Neural cell (in vitro differentiated cells): ENCODE measurements around the gene GNG13. TPM values are rescaled to one million over a fixed set of nuclear protein-coding genes. Genes with fewer than 3 reads are reported as not detected.

Experiments used
- H2AFZ ChIP-seq: fragments of 200-600, 300-800 bp; sonication (generic), shearing (Covaris generic); 2 replicates; pipeline ENCODE4 v1.6.0; 2014; ENCODE audit warnings: low read depth, mild to moderate bottlenecking, antibody characterized with exemption, low read length, moderate library complexity
- H3F3A ChIP-seq: fragments of 200-600 bp; shearing (Covaris generic); 2 replicates; pipeline ENCODE4 v1.6.1; 2016; ENCODE audit warnings: mild to moderate bottlenecking, moderate library complexity, mixed read lengths, antibody characterized with exemption, low read length; ENCODE audit not compliant: insufficient read depth, poor library complexity, severe bottlenecking
- H3K27ac ChIP-seq: fragments of 200-600, 300-800 bp; sonication (generic), shearing (Covaris generic); 2 replicates; pipeline ENCODE4 v1.5.1; 2014; ENCODE audit warnings: mild to moderate bottlenecking, low read length, moderate library complexity
- H3K27me3 ChIP-seq: fragments of 300-800, 200-600 bp; sonication (generic), shearing (Covaris generic); 2 replicates; pipeline ENCODE4 v1.6.0; 2014; ENCODE audit warnings: mild to moderate bottlenecking, low read depth, low read length, moderate library complexity; ENCODE audit not compliant: insufficient read depth
- H3K36me3 ChIP-seq: fragments of 300-800, 200-600 bp; sonication (generic), shearing (Covaris generic); 2 replicates; pipeline ENCODE4 v1.5.1; 2014; ENCODE audit warnings: mild to moderate bottlenecking, antibody characterized with exemption, low read length, moderate library complexity; ENCODE audit not compliant: insufficient read depth
- H3K4me2 ChIP-seq: fragments of 300-800, 200-600 bp; sonication (generic), shearing (Covaris generic); 2 replicates; pipeline ENCODE4 v1.6.0; 2014; ENCODE audit warnings: mild to moderate bottlenecking, low read length
- H3K4me3 ChIP-seq: fragments of 300-800, 200-600 bp; sonication (generic), shearing (Covaris generic); 2 replicates; pipeline ENCODE4 v1.5.1; 2014; ENCODE audit warnings: mild to moderate bottlenecking, low read length, moderate library complexity
- H3K79me2 ChIP-seq: fragments of 200-600 bp; shearing (Covaris generic); replicated peaks from 2 replicates; pipeline ENCODE4 v1.6.0; 2014; ENCODE audit warnings: mild to moderate bottlenecking, low read length, moderate library complexity; ENCODE audit not compliant: insufficient read depth
- H3K9ac ChIP-seq: fragments of 300-800, 200-600 bp; sonication (generic), shearing (Covaris generic); 2 replicates; pipeline ENCODE4 v1.6.1; 2016; ENCODE audit warnings: mild to moderate bottlenecking, low read length, mixed read lengths
- H3K9me2 ChIP-seq: fragments of 200-600 bp; shearing (Covaris generic); 2 replicates; pipeline ENCODE4 v1.6.1; 2016; ENCODE audit warnings: mild to moderate bottlenecking, low read length, mixed read lengths; ENCODE audit not compliant: insufficient read depth
- H3K9me3 ChIP-seq: fragments of 200-600, 300-800 bp; sonication (generic), shearing (Covaris generic); 2 replicates; pipeline ENCODE4 v1.6.1; 2016; ENCODE audit warnings: mild to moderate bottlenecking, mixed run types, low read length, moderate library complexity, mixed read lengths
- H4K20me1 ChIP-seq: fragments of 200-600 bp; shearing (Covaris generic); 2 replicates; pipeline ENCODE4 v1.6.1; 2016; ENCODE audit warnings: mild to moderate bottlenecking, mixed run types; ENCODE audit not compliant: insufficient read depth
- CTCF ChIP-seq: fragments of 450-650 bp; IDR thresholded peaks from 2 replicates; pipeline ENCODE4 v1.5.1; 2014; ENCODE audit warnings: antibody characterized with exemption, mild to moderate bottlenecking, moderate library complexity; ENCODE audit not compliant: poor library complexity, severe bottlenecking
- EP300 ChIP-seq: fragments of 450-650 bp; conservative IDR thresholded peaks from 2 replicates; pipeline ENCODE4 v1.6.1; 2014; ENCODE audit warnings: antibody characterized with exemption, mild to moderate bottlenecking, moderate library complexity; ENCODE audit not compliant: poor library complexity, severe bottlenecking
- EZH2 ChIP-seq: fragments of 200-600, 300-800 bp; shearing (Covaris generic), sonication (generic); IDR thresholded peaks from 2 replicates; pipeline ENCODE4 v1.6.1; 2014; ENCODE audit warnings: antibody characterized with exemption, low read length, borderline replicate concordance, mild to moderate bottlenecking; ENCODE audit not compliant: insufficient read depth, poor library complexity, severe bottlenecking
- MXI1 ChIP-seq: fragments of 450-650 bp; conservative IDR thresholded peaks from 2 replicates; pipeline ENCODE4 v1.6.1; 2014; ENCODE audit warnings: antibody characterized with exemption, mild to moderate bottlenecking; ENCODE audit not compliant: poor library complexity, severe bottlenecking
- POLR2AphosphoS5 ChIP-seq: IDR thresholded peaks from 2 replicates; pipeline ENCODE4 v1.6.1; 2012
- RAD21 ChIP-seq: fragments of 450-650 bp; conservative IDR thresholded peaks from 2 replicates; pipeline ENCODE4 v1.6.1; 2014; ENCODE audit warnings: antibody characterized with exemption, mild to moderate bottlenecking, moderate library complexity
- REST ChIP-seq: IDR thresholded peaks from 2 replicates; pipeline ENCODE4 v1.6.1; 2012; ENCODE audit warnings: borderline replicate concordance
- SMC3 ChIP-seq: fragments of 450-650 bp; conservative IDR thresholded peaks from 2 replicates; pipeline ENCODE4 v1.6.1; 2014; ENCODE audit warnings: antibody characterized with exemption, mild to moderate bottlenecking, moderate library complexity; ENCODE audit not compliant: poor library complexity
- TAF1 ChIP-seq: IDR thresholded peaks from 2 replicates; pipeline ENCODE4 v1.6.1; 2012; ENCODE audit warnings: low read depth
- polyA plus RNA-seq: library from polyadenylated mRNA; depleted of rRNA; stranded (reverse); fragments of >200 nt; gene quantifications from 2 replicates; pipeline ENCODE4 v1.2.3, GENCODE V29; 2014

GNG13 gene
- polyA plus RNA-seq, 1 donor from 2014 or later: not detected

- H3K9me2 ChIP-seq: no peaks in the 10 kb centered on the region
- no peaks in the 10 kb centered on the region for H3K9me3 ChIP-seq
- TF ChIP-seq RAD21 (no peak), SMC3 (no peak), REST (no peak), TAF1 (no peak), EZH2 (no peak)
- no peaks in the 10 kb centered on the region for H3K36me3 ChIP-seq
- H3F3A ChIP-seq: no peaks in the 10 kb centered on the region
- H3K4me3 ChIP-seq: no peak overlapping the region
- H3K79me2 ChIP-seq: peaks cover 9% of the 10 kb centered on the region
- no peak overlapping the region for H3K4me2 ChIP-seq
- no peak overlapping the region for H3K9ac ChIP-seq
- H3K27ac ChIP-seq: no peak overlapping the region
- no peaks in the 10 kb centered on the region for H3K27me3 ChIP-seq
- no peak overlapping the region for H2AFZ ChIP-seq
- H4K20me1 ChIP-seq: no peaks in the 10 kb centered on the region
Observed at GRCh38 chr16:792221-792995, 8.1 kb downstream of the GNG13 start.

GRCh38 chr16:791131-791530, 9.4 kb downstream of the GNG13 start:
- Histone ChIP-seq H3K36me3 (no peaks in the 10 kb centered on the region), H3K4me2 (no peak overlapping the region)

More at GRCh38 chr16:791131-791530, 9.4 kb downstream of the GNG13 start:
- Histone ChIP-seq H3K27me3 (no peaks in the 10 kb centered on the region), H3K9me3 (no peaks in the 10 kb centered on the region), H3K4me3 (no peak overlapping the region), H3K27ac (no peak overlapping the region), H3F3A (no peaks in the 10 kb centered on the region), H4K20me1 (no peaks in the 10 kb centered on the region), H3K79me2 (peaks cover 9% of the 10 kb centered on the region), H2AFZ (no peak overlapping the region), H3K9ac (no peak overlapping the region), H3K9me2 (no peaks in the 10 kb centered on the region)
- TF ChIP-seq EZH2 (no peak), TAF1 (no peak), EP300 (no peak), RAD21 (no peak), SMC3 (no peak), CTCF (no peak), POLR2AphosphoS5 (no peak), MXI1 (no peak), REST (no peak)
